ENCODE results near the gene RIPK1. TPM values are rescaled to one million over a fixed set of nuclear protein-coding genes. Genes with fewer than 3 reads are reported as not detected.

Gene RIPK1
- total and polyA plus RNA-seq, 9 of the 15 experiments (the other 6 are each of a cell fraction or from before 2014, with no cell fraction given) = 3.8 to 24.9 (median 17.7) TPM

DNA sequence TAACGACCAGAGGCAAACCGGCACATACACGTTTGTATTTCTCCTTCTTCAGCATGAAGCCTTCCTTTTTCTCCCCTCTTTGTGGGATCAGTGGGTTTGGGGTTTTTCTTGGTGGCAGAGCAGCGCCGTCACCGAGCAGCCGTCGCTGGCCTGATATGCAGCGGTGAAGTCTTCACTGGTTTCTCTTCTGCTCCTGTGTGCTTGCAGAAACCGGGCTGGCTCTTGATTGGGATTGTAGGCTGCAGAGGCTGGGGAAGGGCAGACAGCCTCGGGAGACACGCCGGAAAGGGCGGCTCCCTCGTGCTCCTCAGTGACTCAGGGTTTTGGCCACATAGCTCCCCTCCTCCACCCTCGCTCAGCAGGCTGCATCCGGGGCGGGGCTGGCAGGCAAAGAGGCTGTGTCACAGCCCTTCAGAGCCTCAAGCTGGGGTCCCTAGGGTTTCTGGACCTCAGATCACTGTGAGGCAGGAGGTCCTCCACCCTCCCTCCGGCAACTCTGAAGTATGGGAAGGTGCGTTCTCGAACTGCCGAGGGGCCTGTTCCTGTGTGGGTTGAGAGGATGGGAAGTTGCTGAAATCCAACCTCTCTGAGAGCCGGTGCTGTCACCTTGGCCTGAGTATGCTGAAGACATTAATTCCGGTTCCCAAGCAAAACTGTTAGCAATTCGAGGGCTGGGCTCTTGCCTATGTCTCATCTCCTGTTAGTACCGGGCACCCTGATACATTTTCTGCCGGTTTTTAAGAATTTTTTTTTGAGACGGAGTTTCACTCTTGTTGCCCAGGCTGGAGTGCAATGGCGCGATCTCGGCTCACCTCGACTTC is 44.4 kb upstream of the RIPK1 start (continued):
- TF ChIP-seq PRDM10 (IDR thresholded peaks at IDR 0.05; ENCODE audit: partially characterized antibody) (peak; percentile 6), GATA2 (CRISPR knock-in tag; IDR thresholded peaks at IDR 0.05) (peak; percentile 32; the same call in 1 of the 2 replicates), TOE1 (IDR thresholded peaks at IDR 0.05; ENCODE audit: borderline replicate concordance) (peak; percentile 78), TOE1 (CRISPR knock-in tag; IDR thresholded peaks at IDR 0.05; ENCODE audit: borderline replicate concordance, low read depth) (no peak), MAFK (IDR thresholded peaks at IDR 0.05; ENCODE audit: low read length) (peak; percentile 95), ZNF280B (CRISPR knock-in tag; IDR thresholded peaks at IDR 0.05) (no peak), SMARCE1 (IDR thresholded peaks at IDR 0.05) (peak; percentile 90), MAZ (CRISPR knock-in tag; conservative IDR thresholded peaks at IDR 0.05 in 1 of 2, IDR thresholded peaks at IDR 0.05 in 1 of 2) (peak; percentile 73 to 95), HDAC3 (IDR thresholded peaks at IDR 0.05; ENCODE audit: borderline replicate concordance, partially characterized antibody) (peak; percentile 80), PURB (CRISPR knock-in tag; IDR thresholded peaks at IDR 0.05; ENCODE audit: low read depth) (no peak), ZNF316 (IDR thresholded peaks at IDR 0.05) (peak; percentile 96), PHB (CRISPR knock-in tag; IDR thresholded peaks at IDR 0.05) (peak; percentile 74; the same call in 1 of the 2 replicates), SIRT6 (IDR thresholded peaks at IDR 0.05; ENCODE audit: low read depth, low read length) (no peak), PCBP1 (IDR thresholded peaks at IDR 0.05; ENCODE audit: low read depth, low read length, poor library complexity, severe bottlenecking) (no peak), GATAD2B (IDR thresholded peaks at IDR 0.05; ENCODE audit: borderline replicate concordance) (peak; percentile 14; the same call in 1 of the 2 replicates), ARID3B (CRISPR knock-in tag; IDR thresholded peaks at IDR 0.05; ENCODE audit: borderline replicate concordance) (peak; percentile 69; the same call in 1 of the 2 replicates), ZFP36 (IDR thresholded peaks at IDR 0.05; ENCODE audit: low read depth, low read length, partially characterized antibody) (no peak), WHSC1 (IDR thresholded peaks at IDR 0.05; ENCODE audit: low read length) (no peak)
- TF ChIP-seq, protein P1, sequence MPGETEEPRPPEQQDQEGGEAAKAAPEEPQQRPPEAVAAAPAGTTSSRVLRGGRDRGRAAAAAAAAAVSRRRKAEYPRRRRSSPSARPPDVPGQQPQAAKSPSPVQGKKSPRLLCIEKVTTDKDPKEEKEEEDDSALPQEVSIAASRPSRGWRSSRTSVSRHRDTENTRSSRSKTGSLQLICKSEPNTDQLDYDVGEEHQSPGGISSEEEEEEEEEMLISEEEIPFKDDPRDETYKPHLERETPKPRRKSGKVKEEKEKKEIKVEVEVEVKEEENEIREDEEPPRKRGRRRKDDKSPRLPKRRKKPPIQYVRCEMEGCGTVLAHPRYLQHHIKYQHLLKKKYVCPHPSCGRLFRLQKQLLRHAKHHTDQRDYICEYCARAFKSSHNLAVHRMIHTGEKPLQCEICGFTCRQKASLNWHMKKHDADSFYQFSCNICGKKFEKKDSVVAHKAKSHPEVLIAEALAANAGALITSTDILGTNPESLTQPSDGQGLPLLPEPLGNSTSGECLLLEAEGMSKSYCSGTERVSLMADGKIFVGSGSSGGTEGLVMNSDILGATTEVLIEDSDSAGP (CRISPR knock-in tag; IDR thresholded peaks at IDR 0.05) = 0 out of 2 replicates have a peak, but pooled peaks have one; percentile 34
